HL-60 (cell line): ENCODE results near the gene WDHD1.

ENCODE experiments used
- POLR2AphosphoS5 ChIP-seq: IDR thresholded peaks from 2 replicates; pipeline ENCODE4 v1.6.1; 2012; ENCODE audit warnings: low read depth
- REST ChIP-seq: IDR thresholded peaks from 2 replicates; pipeline ENCODE4 v1.6.1; 2012; ENCODE audit warnings: low read depth; ENCODE audit not compliant: insufficient replicate concordance
- SPI1 ChIP-seq: IDR thresholded peaks from 2 replicates; pipeline ENCODE4 v1.6.1; 2012; ENCODE audit warnings: low read depth, mild to moderate bottlenecking, borderline replicate concordance
- TF ChIP-seq, protein P1 (sequence below): IDR thresholded peaks from one replicate; pipeline ENCODE4 v1.5.1; 2011; ENCODE audit warnings: low read length, control low read depth, inconsistent platforms; ENCODE audit not compliant: insufficient read depth

DNA sequence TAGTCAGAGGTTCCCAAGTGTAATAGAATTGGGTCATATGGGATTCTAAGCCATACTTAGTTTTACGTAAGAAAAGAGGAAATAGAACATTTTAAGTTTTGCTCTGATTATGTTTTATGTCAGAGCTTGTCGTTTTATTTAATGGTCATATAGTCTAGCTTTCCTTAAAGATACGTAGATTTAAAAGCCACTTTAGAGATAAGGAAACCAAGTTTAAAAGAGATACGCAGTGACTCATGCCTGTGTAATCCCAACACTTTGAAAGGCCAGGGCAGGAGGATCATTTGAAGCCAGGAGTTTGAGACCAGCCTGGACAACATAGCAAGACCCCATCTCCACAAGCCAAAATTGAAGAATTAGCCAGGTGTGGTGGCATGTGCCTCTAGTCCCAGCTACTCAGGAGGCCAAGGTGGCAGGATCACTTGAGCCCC is 44.1 kb upstream of the WDHD1 start:
- TF ChIP-seq, protein P1, sequence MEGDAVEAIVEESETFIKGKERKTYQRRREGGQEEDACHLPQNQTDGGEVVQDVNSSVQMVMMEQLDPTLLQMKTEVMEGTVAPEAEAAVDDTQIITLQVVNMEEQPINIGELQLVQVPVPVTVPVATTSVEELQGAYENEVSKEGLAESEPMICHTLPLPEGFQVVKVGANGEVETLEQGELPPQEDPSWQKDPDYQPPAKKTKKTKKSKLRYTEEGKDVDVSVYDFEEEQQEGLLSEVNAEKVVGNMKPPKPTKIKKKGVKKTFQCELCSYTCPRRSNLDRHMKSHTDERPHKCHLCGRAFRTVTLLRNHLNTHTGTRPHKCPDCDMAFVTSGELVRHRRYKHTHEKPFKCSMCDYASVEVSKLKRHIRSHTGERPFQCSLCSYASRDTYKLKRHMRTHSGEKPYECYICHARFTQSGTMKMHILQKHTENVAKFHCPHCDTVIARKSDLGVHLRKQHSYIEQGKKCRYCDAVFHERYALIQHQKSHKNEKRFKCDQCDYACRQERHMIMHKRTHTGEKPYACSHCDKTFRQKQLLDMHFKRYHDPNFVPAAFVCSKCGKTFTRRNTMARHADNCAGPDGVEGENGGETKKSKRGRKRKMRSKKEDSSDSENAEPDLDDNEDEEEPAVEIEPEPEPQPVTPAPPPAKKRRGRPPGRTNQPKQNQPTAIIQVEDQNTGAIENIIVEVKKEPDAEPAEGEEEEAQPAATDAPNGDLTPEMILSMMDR, result no peak
- TF ChIP-seq REST (no peak), POLR2AphosphoS5 (no peak), SPI1 (no peak)
